Mammary epithelial cell (primary cell): ENCODE data around the gene TAF1L.

ENCODE experiments used
- EZH2 ChIP-seq: IDR thresholded peaks from 2 replicates; pipeline ENCODE4 v1.6.1; 2012; ENCODE audit warnings: low read length, inconsistent platforms, borderline replicate concordance
- TF ChIP-seq, protein P1 (sequence below), 2 donors: IDR thresholded peaks in 1 of 2; conservative IDR thresholded peaks in 1 of 2; 2 replicates each; pipeline ENCODE4 v1.5.1; 2011 to 2012; ENCODE audit warnings: inconsistent platforms in 2 of 2, low read length in 2 of 2, mild to moderate bottlenecking in 2 of 2, control low read depth in 1 of 2, low read depth in 1 of 2; ENCODE audit not compliant: insufficient read depth in 1 of 2; ENCODE audit errors: extremely low read depth in 1 of 2

DNA sequence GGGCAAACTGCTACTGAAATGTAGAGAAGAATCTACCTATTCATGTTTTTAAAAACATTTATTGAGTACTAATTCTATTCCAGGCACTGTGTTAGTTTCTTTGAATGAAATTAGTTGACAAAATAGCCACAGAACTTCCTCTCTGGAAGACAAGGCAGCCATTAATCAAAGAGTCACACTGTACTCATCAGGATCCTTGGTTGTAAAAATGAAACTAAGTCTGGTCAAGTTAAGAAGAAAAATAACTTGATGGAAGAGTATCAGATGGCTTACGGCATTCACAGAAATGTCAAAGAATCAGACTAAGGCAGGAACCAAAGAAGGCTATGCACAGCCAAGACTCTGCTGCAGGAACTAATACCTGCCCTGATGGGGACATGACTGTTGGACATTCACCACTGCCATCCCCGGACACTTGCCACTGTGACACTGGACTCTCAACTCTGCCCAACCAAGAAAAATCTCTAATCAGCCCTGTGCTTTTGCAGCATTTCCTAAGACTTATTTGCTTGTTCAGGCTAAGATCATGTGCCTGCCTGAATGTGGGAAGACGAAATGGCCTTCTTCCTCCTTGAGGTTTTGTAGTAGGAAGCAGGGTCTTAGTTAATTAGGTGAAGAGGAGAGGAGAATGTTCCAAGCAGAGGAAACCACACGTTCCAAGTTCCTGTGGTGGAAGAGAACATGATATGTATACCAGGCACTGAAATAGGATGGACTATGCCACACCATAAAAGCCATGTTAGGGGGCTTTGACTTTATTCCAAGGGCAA lies 39.2 kb downstream of the TAF1L start:
- TF ChIP-seq, protein P1, sequence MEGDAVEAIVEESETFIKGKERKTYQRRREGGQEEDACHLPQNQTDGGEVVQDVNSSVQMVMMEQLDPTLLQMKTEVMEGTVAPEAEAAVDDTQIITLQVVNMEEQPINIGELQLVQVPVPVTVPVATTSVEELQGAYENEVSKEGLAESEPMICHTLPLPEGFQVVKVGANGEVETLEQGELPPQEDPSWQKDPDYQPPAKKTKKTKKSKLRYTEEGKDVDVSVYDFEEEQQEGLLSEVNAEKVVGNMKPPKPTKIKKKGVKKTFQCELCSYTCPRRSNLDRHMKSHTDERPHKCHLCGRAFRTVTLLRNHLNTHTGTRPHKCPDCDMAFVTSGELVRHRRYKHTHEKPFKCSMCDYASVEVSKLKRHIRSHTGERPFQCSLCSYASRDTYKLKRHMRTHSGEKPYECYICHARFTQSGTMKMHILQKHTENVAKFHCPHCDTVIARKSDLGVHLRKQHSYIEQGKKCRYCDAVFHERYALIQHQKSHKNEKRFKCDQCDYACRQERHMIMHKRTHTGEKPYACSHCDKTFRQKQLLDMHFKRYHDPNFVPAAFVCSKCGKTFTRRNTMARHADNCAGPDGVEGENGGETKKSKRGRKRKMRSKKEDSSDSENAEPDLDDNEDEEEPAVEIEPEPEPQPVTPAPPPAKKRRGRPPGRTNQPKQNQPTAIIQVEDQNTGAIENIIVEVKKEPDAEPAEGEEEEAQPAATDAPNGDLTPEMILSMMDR (conservative IDR thresholded peaks at IDR 0.05 in 1 of 2, IDR thresholded peaks at IDR 0.05 in 1 of 2; ENCODE audit: extremely low read depth in 1 of 2, insufficient read depth in 1 of 2, low read depth in 1 of 2, low read length in 2 of 2) = no peak
- no peak for TF ChIP-seq EZH2
